GM12891 (cell line): Measurements from ENCODE around the gene C4orf50.

Experiments used
- PAX5 ChIP-seq: IDR thresholded peaks from 2 replicates; pipeline ENCODE4 v1.6.1; 2011; ENCODE audit warnings: low read length, moderate library complexity, mild to moderate bottlenecking; ENCODE audit not compliant: insufficient read depth, severe bottlenecking
- POLR2AphosphoS5 ChIP-seq: IDR thresholded peaks from 2 replicates; pipeline ENCODE4 v1.6.1; 2011; ENCODE audit warnings: low read depth, low read length, control low read depth

- TF ChIP-seq POLR2AphosphoS5, result no peak
- no peak for TF ChIP-seq PAX5
Observed at GRCh38 chr4:6064383-6064782, 46.2 kb upstream of the C4orf50 start.
